Measurements from ENCODE around the gene TUT1. TPM values are rescaled to one million over a fixed set of nuclear protein-coding genes. Genes with fewer than 3 reads are reported as not detected.

The TUT1 gene, protein sequence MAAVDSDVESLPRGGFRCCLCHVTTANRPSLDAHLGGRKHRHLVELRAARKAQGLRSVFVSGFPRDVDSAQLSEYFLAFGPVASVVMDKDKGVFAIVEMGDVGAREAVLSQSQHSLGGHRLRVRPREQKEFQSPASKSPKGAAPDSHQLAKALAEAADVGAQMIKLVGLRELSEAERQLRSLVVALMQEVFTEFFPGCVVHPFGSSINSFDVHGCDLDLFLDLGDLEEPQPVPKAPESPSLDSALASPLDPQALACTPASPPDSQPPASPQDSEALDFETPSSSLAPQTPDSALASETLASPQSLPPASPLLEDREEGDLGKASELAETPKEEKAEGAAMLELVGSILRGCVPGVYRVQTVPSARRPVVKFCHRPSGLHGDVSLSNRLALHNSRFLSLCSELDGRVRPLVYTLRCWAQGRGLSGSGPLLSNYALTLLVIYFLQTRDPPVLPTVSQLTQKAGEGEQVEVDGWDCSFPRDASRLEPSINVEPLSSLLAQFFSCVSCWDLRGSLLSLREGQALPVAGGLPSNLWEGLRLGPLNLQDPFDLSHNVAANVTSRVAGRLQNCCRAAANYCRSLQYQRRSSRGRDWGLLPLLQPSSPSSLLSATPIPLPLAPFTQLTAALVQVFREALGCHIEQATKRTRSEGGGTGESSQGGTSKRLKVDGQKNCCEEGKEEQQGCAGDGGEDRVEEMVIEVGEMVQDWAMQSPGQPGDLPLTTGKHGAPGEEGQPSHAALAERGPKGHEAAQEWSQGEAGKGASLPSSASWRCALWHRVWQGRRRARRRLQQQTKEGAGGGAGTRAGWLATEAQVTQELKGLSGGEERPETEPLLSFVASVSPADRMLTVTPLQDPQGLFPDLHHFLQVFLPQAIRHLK
- total RNA-seq = 8.2 and 9.8 TPM in 2 replicates

DNA sequence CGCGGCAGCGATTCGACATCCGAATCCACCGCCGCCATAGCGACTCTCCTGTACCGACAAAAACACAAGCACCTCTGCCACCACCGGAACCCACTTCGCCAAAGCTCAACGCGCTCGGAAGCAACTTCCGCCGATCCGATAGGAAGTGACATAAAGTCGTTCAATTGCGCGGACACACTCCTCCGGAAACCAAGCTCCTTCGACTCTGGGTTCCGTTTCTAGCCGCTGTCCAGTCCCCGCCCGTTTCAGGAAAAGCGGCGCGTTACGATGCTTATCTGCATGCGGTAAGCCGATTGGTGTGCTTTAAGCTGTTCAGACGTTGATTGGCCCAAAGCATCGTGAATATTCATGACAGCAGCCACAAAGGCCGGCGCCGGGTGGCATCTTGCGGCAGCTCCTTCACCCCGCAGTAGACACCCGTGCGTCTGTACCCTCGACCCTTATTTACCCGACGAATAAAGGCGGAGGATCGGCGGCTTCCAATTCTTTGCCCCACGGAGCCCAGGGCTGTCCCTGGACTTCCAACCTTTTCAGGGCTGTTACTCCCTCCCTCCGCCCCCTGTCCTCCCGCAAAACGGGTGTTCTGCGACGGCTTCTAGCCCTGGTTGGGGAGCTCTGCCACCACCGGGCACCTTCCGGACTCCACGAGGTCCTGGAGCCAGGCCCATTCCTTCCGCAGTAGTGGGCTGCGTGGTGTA is at the start of gene TUT1:
TUT1 (minus strand) TSS at position 76 of the 698 bp plus-strand sequence; CDS start at position 38, 38 bp downstream.

DNA sequence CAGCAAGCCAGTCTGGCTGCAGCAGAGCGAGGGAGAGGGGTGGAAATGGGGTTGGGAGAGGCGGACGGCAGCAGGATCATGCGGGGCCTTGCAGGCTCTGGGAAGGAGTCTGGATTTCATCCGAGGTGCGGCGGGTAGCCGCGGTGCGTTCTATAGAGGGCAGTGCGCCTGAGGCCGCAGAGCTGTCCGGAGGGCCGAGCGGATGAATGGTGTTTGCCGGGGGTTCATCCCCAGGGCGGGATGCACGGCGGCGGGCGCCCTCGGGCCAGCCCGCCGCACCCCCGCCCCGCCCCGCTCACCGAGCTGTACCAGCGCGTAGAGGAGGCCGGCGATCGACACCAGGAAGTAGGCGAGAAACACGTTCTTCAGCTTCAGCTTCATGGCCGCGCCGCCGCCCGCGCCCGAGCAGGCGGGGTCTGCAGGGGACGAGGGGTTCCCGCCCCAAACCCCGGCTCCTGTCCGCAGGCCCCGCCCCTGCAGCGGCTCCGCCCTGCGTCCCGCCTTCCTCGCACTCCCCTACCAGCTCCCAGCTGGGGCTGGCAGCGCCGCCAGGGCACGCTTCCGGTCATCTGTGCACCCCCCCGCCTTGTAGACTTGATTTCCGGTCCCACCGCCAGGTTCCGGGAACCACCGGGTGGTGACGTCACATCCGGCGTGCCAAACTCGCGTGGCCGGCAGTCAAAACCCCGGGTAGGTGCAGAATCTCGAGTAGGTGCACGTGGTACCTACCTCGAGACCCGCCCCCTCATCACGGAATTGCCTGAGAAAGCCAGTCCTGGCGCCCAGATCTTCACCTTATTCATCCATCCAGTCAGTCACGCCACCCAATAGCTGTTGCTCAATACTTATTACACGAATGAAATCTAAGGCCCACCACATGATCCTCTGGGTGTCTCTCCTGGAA is 30.5 kb upstream of the TUT1 start, which contains the start of gene B3GAT3:
B3GAT3 (minus strand) TSS at position 420 of the 904 bp plus-strand sequence; CDS start at position 381, 39 bp downstream.

DNA sequence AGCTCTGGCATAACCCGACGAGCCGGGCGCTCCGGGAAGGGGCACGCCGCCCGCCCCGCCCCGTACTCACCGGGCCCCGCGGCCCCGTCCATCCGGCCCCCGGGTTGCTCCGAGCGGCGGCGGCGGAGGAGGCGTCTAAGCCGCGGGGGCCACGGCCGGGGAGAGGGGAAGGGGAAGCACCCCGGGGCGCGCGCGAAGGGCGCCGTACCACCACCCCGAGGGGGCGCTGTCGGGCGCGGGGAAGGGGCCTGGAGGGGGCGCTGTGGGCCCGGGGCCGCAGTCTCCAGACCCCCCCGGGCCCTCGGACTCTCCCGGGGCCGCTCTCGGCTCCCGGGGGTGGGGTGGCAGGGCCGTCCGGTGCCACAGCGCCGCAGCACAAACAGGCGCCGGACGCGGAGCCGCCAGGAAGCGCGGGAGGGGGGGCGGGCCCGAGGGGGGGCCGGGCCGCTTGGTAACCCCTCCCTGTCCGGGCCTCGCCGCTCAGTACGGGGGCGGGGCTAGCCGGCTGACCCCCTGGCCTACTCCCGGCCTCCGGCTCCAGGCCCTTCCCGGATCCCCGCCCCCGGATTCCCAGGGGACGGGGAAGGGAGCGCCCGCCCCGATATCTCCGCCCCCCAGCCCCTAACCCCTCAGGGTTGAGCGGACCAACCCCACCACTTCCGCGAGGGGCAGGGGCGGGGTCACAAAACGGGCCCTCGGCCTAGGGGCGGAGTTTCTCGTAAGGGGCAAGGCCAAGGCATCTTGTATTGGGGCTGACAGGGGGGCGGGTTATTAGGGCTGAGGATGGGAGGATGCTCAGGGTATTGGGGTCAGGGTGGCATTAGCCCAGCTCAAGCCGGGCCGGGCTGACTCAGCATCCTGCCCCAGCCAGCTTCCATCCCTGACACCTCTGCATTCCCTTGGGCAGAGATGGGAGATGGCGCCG is 21.3 kb upstream of the TUT1 start, which contains the start of the genes EML3 and ROM1:
EML3 (minus strand) TSS at position 410 of the 925 bp plus-strand sequence; CDS start at position 92, 318 bp downstream.
ROM1 (plus strand) TSS at position 892 of the 925 bp plus-strand sequence; CDS start at position 917, 25 bp downstream.

DNA sequence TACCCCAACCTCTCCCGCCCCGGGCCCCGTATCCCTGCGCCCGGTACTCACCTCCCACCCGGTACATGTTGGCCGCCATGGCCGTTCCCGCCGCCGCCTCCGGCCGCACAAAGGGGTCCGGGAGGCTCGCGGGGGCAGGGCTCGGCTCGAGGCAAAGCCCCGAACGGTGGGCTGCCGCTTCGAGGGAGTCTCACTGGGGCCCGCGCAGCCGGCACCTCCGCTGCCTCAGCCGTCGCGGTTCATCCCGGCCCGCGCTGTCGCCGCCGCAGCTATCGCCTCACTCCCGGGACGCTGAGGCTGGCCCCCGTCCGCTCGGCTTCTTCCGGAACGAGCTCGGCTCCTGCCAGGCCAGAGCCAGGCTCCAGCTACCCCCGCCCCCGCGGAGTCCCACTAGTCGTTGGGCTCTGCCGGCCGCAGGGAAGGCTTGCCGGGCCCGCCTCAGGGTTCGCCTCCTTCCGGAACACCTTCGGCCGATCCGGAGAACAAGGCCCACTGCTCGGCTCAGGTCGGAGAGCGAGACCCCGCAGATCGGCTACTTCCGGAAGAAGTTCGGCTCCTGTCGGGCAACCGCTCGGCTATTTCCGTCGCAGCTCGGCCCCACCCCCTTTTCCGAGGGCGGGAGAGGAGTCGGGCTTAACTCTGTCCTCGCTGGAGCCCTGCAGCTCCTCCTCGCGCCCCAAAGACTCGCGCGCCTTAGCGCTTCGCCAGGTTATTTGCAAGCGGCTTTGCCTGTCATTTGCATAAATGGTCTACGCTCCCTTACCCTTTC is 10.2 kb upstream of the TUT1 start, which contains the start of gene MTA2:
MTA2 (minus strand) TSS at position 494 of the 769 bp plus-strand sequence; CDS start at position 79, 415 bp downstream.

DNA sequence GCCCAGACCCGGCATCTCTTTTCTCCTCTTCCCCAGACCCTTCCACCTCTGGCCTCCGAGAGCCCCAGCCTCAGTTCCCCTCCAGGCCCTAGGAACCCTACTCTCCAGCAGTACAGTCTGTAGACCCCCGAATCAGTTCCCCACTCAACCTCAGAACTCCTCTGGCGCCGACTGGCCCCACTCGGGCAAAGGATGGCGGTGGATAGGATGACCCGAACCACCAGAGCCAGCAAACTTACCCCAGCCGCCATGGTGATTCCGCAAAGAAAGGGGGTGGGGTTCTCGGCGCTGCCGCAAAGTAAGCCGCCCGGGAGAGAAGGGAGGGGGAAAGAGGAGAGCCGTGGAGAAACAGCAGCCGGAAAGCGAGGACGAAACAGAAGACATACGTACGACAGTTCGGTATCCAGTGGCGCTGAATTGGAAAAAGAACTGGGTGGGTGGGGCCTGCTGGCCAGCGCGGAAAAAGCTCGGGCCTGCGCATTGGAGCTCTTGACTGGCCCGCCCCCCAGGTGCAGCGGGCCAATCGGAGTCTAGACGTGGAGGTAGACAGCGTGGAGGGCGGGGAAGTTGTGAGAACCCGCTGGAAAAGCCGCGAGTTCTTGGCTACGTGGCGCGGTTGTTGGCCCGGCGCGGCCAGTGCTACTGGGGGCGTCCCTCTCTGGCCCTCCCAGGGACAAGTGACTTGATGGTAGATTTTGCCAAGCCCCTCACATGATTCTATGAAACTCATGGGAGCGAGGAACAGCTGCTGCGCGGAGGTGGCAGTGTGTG is 17.5 kb downstream of the TUT1 start, which contains the start of gene EEF1G:
EEF1G (minus strand) TSS at position 300 of the 771 bp plus-strand sequence; CDS start at position 251, 49 bp downstream.

DNA sequence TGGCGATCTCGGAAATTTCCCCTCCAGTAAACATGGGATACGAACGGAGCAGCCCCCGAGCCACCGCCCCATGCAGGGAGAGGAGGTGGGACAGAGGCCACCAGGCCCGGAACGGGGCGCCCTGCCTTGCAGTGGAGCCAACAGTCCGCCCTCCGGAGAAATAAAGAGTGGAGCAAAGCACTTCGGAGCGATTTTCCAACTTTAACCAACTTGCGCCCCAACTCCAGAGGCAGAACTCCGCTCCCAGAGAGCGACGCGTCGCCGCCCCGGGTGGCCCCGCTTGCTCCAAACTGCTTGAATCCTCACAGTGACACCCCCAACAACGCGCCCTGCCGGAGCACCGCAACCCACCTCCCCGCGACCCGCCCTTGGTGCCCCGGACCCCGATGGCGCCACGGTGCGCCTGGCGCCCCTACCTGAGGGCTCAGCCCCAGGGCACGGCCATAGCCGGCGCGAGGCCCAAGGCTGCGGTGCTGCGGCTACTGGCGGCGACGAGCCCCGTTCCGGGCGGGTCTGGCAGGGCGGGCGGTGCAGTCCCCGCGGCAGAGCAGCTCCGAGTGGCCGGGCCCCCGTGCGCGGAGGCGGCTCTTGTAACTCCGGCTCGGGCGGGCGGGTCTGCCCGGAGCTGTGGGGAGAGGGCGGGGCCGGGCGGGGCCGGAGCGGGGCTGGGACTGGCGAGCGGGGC is 44.9 kb downstream of the TUT1 start, which contains the start of gene AHNAK:
AHNAK (minus strand) TSS at position 563 of the 685 bp plus-strand sequence. CDS start 10,708 bp downstream, outside the sequence.

Other genes with a start within 250 kb of the TUT1 start
- not detected in 2 replicates for gene SCGB1A1, start 172.5 kb downstream of the TUT1 start, total RNA-seq
- 205 and 218 TPM in 2 replicates for gene AHNAK, start 44.7 kb downstream of the TUT1 start, total RNA-seq
- 1,643 and 1,652 TPM in 2 replicates for gene EEF1G, start 17.6 kb downstream of the TUT1 start, total RNA-seq
- gene MTA2, start 10.3 kb upstream of the TUT1 start, total RNA-seq = 107 and 108 TPM in 2 replicates
- gene EML3, start 21.3 kb upstream of the TUT1 start, total RNA-seq = 15.3 and 21.4 TPM in 2 replicates
- gene ROM1, start 21.7 kb upstream of the TUT1 start, total RNA-seq = 1.9 and 4.7 TPM in 2 replicates
- gene B3GAT3, start 30.5 kb upstream of the TUT1 start, total RNA-seq = 41.5 and 45.9 TPM in 2 replicates
- 203 and 209 TPM in 2 replicates for gene GANAB, start 55.1 kb upstream of the TUT1 start, total RNA-seq
- gene INTS5, start 61.8 kb upstream of the TUT1 start, total RNA-seq = 21.4 and 22.7 TPM in 2 replicates
- gene C11orf98, start 73.7 kb upstream of the TUT1 start, total RNA-seq = 128 and 158 TPM in 2 replicates
- 12.2 and 13.8 TPM in 2 replicates for gene CSKMT, start 73.8 kb upstream of the TUT1 start, total RNA-seq
- gene UQCC3, start 80.2 kb upstream of the TUT1 start, total RNA-seq = 12.1 and 14.3 TPM in 2 replicates
- gene LBHD1, start 80.7 kb upstream of the TUT1 start, total RNA-seq = 4.9 and 9.1 TPM in 2 replicates
- 126 and 148 TPM in 2 replicates for gene UBXN1, start 87.5 kb upstream of the TUT1 start, total RNA-seq
- gene LRRN4CL, start 98.0 kb upstream of the TUT1 start, total RNA-seq = 10.0 and 10.9 TPM in 2 replicates
- gene BSCL2, start 115.9 kb upstream of the TUT1 start, total RNA-seq = 55.0 and 63.4 TPM in 2 replicates
- not detected in 2 replicates for gene GNG3, start 116.2 kb upstream of the TUT1 start, total RNA-seq
- 6.1 and 7.0 TPM in 2 replicates for gene HNRNPUL2, start 135.9 kb upstream of the TUT1 start, total RNA-seq
- gene TTC9C, start 137.0 kb upstream of the TUT1 start, total RNA-seq = 29.6 and 35.1 TPM in 2 replicates
- 9.4 and 10.7 TPM in 2 replicates for gene ZBTB3, start 162.6 kb upstream of the TUT1 start, total RNA-seq
- 157 and 185 TPM in 2 replicates for gene POLR2G, start 170.1 kb upstream of the TUT1 start, total RNA-seq
- 17.7 and 22.0 TPM in 2 replicates for gene TAF6L, start 179.9 kb upstream of the TUT1 start, total RNA-seq
- 57.7 and 59.3 TPM in 2 replicates for gene TMEM179B, start 195.9 kb upstream of the TUT1 start, total RNA-seq
- gene TMEM223, start 200.5 kb upstream of the TUT1 start, total RNA-seq = 40.3 and 41.2 TPM in 2 replicates
- 20.5 and 26.0 TPM in 2 replicates for gene NXF1, start 213.9 kb upstream of the TUT1 start, total RNA-seq
- 43.2 and 45.8 TPM in 2 replicates for gene STX5, start 240.5 kb upstream of the TUT1 start, total RNA-seq
- not detected in 2 replicates for gene TEX54, start 241.3 kb upstream of the TUT1 start, total RNA-seq
- gene WDR74, start 248.1 kb upstream of the TUT1 start, total RNA-seq = 47.9 and 56.0 TPM in 2 replicates